T-helper 9 cell (primary cell): ENCODE data around the gene EFCC1.

Experiments
- DNase-seq: peaks from one replicate; pipeline ENCODE4 v3.0.0-alpha.2; 2020

The EFCC1 gene

DNA sequence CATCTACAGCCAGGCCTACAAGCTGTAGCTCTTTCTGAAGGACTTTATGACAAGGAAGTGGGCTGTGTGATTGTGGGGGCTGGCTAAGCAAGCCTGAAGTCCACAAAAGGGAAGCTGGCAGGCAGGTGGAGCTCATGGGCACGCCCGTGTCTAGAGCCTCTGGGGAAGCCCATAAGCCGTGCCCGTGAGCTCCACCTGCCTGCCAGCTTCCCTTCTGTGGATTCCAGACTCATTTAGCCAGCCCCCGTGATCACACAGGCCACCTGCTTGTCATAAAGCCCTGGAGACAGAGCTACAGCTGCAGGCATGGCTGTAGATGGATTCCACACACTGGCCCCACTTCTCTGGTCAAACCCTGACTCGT lies 15.2 kb downstream of the EFCC1 start:
- peak; percentile 44 for DNase-seq

DNA sequence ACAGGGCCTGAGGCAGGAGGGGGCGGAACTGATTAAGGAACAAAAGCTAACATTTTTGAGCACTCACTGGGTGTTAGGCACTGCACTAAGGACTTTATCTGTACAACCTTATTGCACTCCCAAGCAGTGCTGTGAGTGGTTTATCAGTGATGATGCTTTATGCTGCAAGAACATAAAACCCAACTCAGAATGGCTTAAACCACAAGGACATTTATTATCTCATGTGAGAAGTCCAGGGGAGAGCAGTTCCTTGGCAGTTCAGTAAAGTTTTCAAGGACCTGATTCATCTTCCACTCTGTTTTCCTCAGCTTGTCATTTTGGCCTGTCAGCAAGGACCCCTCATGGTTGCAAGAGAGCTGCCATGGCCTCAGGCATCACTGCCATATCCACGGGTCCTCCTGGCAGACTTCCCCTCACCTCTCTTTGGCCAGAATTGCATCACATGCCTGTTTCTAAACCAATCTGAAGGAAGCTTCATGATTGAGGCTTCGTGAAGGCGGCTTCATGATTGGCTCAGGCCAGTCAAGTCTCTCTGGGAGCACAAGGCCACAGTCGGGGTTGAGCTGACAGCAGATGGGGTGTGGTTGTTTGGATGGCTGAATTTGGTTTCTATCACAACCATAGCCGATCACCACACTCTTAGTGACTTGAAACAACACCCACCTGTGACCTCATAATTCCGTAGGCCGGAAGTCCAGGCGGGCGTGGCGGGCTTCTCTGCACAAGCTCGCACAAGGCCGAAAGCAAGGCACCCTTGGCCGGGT lies 15.8 kb downstream of the EFCC1 start:
- peak; percentile 26 for DNase-seq

DNA sequence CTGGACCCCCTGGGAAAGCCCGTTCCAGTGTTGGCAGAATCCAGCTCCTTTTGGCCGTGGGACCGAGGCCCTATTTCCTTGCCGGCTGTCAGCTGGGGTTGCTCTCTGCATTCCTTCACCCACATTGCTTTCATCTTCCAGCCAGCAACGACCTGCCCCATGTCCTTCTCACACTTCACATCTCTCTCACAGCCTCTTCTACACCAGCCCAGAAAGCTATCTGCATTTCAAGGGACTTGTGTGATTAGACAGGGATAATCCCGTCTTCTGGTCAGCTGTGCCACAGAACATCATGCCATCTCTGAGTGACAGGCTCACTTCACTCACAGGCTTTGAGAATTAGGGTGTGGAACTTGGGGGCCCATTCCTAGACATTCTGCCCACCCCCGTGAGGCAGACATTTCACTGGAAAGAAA lies 16.4 kb downstream of the EFCC1 start:
- DNase-seq: no peak

DNA sequence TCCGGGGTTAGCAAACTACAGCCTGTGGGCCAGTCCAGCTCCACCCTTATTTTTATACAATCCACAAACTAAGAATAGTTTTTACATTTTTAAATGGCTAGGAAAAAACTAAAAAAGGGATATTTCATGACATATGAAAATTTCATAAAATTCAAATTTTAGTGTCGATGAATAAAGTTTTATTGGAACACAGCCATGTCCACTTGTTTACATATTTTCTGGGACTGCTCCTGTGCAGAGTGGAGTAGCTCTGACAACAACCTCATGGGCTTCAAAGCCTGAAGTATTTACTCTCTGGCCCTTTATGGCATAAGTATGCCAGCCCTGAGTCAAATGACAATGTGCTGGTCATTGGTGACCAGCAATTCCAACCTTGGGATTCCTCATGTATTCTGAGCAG lies 17.2 kb downstream of the EFCC1 start:
- no peak for DNase-seq

DNA sequence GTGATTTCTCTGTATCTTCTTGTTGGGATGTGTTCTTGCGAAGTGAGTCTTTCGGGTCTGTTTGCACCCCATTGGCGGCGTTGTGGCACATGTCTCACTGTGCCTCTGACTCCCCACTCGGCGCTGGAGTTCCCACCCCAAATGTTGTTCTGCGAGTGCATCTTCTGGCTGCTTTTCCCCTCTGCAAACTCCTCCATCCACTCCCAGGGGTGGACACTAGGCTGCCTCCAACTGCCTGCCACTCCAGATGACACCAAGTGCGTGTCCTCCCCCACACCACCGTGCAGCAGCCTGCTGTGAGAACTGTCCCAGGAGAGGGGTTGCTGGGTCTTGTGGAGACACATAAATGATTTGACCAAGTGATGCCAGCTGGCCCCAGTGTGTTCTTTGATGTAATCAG lies 17.6 kb downstream of the EFCC1 start:
- DNase-seq: no peak

DNA sequence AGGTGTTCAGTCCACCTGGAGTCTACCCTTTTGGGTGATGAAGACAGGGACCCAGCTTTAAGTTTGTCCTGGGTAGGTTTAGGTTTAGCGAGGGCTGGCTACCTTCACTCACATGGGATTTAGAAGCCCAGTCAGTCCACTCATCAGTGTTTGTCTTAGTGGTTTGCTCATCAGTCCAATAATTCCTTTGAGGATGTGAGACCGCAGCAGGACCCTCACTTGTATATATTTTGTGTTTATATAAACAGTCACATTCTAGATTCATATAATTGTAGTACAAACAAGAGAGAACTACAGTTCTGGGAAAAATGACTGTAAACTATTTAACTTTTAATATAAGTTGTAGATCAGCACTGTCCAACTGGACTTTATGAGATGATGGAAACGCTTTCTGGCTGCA lies 18.2 kb downstream of the EFCC1 start:
- DNase-seq: no peak

DNA sequence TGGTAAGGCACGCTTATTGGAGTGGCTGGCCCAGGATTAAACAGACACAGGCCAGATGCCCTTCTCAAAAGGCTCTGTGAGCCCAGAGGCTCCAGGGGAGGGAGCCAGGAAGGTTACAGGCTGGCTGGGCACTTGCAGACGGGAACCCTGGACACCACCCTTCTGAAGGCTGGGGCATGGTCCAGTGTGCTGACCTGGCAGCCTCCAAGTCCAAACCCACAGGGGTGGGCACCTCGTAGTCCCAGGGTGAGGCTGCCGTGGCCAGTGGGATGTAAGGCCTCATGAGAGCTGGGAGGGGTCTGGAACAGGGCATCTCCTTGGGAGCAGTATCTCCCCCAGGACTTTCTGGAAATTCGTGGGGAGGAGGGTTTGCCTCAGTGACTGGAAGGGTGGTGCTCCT lies 19.6 kb downstream of the EFCC1 start:
- DNase-seq: no peak

DNA sequence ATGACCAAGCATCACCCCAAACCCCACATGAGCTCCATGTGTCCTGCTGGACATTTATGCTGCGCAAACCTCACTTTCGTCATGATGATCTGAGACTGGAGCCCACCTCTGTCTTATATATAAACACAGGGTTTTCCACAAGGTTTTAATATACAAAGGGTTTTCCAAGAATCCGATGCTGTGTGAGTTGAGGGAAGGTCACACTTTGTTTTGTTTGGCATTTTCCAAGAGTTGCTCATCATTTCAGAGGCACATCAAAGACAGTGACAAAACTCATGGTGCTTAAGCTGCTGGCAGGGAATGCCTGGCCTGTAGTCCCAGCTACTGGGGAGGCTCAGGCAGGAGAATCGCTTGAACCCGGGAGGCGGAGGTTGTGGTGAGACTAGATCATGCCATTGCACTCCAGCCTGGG lies 20.0 kb downstream of the EFCC1 start:
- DNase-seq: no peak

DNA sequence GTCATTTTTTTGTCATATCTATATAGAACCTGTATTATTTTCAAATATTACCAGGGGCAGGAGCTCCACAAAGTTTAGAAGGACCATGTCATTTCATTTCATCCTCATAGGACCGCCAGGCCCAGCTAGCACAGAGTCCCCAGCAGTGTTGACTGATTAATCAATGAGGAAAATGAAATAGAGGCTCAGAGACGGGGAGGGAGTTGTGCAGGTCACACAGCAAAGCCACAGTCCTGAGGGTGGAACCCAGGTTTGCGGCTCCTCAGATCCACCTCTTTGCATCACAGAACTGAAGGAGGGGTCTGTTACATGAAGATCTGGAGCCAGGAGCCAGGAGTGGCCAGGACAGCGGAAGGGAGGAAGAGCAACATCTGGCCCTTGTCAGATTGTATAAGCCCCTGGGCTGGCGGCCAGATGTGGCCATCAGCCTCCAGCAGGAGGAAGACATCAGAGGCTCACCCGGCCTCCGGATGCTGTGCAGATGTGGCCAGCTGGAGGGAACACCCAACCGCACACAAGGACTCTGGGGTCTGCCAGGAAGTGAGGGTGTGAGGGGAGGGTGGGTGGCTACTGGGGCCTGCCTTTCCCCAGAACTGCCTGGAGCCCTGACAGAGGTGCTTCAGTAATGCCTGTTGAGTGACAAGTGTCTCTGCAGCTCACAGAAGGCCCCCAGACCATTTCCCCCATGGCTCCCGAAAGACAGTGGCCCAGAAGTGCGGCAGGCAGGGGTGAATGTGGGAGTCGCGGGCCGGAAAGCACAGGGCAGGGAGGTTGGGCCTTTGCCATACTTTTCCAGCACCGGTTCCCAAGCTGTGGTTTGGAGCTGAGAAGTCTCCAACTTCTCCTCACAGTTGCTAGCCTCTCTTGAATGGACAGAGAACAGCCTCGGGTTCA lies 21.3 kb downstream of the EFCC1 start:
- DNase-seq: no peak

DNA sequence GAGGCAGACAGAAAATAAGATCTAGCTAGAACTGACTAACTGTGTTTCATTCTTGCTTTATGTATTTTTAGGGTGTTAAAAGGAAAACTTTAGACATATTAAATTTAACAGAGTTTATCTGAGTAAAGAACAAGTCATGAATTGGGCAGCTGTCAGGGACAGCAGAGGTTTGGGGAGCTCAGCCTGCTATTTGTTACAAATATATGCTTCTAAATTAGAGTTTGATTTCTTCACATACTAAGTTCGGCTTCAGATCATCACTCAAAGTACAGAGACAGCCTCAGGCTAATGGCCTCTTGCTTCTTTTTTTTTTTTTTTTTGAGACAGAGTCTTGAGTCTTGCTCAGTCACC lies 21.9 kb downstream of the EFCC1 start:
- no peak for DNase-seq

DNA sequence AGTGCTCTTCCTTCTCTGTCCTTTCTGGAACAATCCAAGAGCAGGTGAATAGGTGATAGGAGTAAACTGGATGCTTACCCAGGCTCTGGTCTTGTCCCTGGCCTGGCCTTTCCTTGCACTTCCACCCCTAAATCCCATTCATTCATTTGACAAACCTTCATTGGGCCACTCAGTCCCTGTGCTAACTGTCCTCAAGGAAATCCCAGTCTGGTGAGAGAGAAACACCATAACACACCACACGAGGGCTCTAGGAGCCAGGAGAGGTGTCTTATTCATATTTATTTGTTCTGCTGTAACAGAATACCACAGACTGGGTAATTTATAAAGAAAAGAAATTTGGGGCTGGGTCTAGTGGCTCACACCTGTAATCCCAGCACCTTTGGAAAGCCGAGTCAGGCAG lies 22.8 kb downstream of the EFCC1 start:
- DNase-seq: no peak

DNA sequence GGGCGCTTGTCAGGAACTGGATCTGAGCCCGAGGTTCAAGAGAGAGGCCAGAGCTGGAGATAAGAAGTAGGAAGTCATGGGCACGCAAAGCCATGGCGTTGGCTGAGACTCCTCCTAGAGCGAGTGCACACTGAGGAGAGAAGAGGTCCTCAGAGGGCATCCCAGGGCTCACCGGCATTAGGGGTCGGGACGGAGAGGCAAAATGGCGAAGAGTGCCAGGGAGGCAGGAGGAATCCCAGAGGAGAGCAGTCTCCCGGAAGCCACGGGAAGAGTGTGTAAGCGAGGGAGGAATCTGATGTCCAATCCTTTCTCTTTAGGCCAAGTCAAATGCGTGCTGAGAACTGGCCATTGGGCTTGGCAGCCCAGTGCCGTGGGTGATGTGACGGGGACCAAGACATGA lies 24.0 kb downstream of the EFCC1 start:
- DNase-seq: no peak

DNA sequence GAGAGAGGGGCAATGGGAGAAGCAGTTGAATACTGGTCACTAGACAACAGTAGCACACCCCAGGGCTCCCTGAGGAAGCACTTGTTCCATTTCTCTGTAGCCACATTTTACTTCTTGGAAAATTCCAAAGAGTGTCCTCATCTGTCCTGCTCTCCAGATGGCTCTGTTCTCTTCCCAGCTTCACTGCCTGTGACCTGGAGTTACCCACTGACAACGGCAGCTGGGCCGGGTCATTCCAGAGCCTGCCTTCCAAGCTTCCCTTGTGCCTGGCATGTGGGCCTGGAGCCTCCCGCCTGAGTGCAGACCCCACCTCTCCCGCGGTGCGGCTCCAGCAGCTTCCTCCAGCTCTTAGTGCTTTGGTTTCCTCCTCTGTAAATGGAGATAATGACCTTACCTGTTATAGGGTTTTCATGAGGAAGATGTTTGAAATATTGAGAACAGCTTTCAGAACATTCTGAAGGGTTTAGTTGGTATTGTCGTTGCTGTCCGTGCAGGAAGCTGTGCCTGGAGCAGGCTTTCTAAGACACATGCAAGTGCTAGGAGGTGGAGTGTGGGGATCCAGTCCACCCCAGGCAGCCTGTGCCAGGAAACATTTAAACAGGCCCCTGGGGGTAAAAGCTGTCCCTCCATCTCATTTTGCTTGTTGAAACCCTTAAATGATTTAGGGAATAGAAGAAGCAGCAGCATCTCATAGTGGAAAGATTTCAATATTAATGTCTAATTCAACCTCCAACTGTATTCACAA lies 24.8 kb downstream of the EFCC1 start:
- DNase-seq: no peak

DNA sequence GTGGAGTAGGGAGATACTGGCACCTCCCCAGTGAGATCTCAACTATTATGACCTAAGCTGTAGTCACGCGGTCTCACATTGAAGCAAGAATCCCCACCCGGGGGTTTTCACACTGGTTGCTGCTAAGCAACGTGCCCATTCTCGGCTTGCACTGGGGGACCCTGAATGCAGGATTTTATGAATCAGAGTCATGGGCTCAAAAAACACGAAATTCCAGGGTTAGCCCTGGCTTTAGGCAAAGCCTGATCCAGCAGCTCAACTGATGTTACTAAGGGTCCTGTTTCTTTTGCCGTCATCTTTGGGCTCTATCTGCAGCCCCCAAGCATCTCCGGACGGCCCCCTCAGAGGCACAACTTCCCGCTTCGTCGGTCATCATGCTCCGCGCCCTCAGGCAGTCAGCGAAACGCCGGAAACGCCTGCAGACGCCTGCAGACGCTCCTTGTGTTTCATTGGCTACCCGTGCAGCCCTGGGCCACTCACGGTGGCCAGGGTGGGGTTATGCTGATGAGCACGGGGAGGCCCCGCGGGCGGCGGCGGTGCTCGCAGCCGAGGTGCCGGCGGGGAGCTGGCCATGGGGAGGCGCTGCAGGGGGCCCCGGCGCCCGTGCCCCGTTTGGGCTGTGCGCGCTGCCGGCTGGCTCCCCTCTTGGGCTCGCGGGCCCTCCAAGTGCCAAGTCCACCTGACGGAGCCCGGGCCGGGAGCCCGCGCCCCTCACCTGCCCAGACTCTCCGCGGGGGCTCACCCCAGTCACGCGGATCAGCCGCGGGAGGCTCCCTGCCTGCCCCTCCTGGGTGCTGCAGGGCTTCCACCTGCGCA lies 25.8 kb downstream of the EFCC1 start:
- DNase-seq: peak; percentile 82

DNA sequence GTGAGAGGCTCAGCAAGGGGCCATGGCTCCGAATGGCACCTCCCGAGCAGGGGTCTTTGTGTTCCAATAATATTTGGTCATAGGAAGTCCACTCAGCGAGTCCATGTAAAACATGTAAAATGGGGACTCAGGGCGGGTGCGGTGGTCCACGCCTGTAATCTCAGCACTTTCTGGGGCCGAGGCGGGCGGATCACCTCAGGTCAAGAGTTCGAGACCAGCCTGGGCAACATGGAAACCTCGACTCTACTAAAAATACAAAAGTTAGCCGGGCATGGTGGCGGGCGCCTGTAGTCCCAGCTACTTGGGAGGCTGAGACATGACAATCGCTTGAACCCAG lies 26.4 kb downstream of the EFCC1 start:
- DNase-seq: no peak

DNA sequence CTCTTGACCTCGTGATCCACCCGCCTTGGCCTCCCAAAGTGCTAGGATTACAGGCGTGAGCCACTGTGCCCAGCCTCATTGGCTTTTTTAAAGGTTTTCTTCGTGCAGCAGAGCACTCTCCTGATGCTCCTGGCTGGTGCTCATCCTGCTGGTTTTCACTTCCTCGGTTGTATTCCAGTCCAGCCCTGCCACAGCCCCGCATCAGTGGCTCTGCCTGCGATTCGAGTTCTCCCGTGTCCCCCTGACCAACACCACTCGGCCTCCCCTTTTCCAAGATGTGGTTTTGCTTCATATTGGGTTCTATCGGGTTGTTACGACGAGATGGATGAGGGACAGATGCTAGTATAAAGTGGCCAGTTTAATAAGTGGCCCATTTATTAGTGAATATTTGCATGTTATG lies 27.8 kb downstream of the EFCC1 start:
- no peak for DNase-seq

DNA sequence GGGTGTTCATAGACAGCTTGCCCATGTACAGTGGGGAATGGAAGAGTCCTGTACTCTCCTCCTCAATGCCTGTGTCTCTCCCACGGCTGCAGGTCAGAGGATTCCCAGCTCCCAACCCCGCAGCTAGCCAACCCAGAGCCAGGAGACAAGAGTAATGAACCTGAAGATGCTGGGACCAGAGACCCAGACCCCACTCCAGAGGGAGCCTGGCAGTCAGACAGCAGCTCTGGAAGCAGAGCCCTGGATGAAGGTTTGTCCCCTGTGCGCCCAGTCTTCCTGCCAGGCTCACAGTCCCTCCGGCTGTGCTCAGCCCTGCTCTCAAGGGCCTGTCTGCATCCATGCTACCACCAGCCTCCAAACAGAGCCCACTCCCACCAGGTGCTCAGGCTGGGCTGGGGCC lies 29.5 kb downstream of the EFCC1 start:
- DNase-seq: no peak

DNA sequence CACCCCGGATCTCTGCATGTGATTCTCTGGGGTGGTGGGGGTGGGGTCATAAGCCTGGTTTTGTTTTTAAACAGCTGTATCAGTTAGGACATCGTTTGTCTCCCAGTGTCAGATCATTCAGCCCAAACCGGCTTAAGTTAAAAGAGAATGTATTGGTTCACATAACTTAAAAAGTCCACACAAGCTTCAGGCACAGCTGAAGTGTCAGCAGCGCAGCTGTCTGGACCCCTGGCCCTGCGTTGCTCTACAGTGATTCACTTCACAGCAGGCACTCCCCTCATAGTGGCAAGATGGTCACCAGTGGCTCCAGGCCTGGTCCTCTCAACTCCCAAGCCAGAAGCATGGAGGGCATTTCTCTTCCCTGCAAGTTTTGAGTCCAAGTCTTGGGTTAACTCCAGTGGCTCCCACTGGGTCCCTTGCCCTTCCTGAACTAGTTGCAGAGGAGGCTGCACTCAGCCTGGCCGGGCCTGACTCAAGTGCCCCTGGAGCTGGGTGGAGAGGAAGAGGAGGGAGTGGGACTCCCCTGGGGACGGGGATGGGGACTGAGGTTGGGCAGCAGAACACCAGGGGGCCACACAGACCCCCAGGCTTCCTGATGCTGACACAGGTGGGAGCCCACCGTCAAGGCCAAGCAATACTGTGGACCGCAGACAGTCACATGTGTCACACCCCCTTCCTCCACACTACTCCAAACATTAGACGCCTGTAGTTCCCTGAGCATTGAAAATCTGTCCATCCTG lies 30.5 kb downstream of the EFCC1 start:
- no peak for DNase-seq

DNA sequence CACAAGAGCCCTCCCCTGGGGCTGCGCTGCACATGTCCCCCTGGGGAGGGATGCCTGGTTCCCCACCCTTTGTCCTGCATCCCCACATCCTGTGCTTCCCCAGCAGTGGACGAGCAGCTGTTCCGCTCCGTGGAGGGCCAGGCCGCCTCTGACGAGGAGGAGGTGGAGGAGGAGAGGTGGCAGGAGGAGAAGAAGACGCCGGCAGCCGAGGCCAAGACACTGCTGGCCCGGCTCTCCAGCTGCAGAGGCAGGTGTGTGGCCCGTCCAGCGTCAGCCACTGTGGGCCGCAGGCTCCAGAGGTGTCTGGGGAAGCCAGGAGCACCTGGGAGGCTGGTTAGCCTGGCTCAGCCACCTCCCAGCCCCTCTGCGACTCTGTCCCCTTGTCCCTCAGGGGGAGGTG lies 31.6 kb downstream of the EFCC1 start:
- DNase-seq: no peak

DNA sequence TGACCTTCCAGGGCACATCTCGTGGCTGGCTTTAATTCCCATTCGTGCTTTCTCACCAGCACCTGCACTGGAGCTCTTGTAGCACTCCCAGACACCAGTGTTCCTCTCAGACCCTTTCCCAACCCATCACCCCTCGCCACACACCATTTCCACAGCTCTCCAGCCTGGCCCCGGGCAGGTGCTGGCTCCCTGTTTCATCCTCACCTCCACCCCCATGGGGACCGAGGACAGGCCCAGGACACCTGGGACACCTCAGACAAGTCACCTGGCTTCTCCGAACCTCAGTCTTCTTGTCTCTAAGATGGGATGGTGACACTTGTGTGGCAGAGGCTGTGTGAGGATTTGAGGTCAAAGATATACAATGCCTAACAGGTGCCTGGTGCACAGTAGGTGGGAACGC lies 32.0 kb downstream of the EFCC1 start:
- DNase-seq: no peak

DNA sequence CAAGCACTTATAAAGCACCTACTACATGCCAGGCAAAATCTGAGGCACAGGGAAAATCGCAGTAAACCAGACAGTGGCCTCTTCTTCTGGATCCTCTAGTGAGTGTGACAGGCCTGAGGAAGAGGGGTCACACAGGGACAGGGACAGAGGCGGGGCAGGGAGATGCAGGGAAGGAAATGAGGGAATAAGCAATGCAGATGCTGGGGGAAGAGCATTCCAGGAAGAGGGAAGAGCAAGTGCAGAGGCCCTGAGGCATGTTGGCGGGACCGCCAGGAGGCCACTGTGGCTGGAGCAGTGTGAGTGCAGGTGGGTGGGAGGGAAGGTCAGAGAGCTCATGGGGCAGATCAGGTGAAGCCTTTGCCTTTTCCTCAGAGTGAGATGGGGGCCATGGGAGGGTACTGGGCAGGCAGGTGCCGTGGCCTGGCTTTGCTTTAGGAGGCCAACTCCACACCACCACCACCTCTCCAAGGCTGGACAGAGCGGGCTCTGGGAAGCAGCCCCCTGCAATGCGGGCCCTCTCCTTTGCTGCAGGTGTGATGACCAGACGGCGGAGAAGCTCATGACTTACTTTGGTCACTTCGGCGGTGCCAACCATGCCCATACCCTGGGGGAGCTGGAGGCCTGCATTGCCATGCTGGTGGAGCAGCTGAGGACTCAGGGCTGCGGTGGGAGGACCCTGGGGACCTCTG lies 32.7 kb downstream of the EFCC1 start:
- DNase-seq: no peak

DNA sequence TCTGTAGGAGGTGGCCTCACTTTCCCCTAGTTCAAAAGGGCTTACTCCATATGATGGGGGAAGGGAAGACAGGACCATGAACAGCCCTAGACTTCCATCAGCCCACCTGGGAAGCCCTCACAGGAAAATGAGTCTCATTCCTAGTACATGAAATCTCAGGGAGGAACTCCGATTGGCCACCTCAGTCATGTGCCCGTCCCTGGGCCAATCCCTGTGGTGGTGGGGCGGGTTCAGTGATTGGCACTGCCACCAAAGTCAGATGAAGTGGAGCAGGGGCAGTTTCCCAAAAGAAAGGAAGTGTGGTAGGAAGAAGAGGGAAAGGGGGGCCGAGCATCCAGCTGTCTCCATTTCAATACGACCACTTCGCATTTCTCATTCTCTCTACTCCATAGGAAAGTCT lies 33.5 kb downstream of the EFCC1 start:
- no peak for DNase-seq
